CD14-positive monocyte (primary cell): Measurements from ENCODE around the gene CSF3. TPM values are rescaled to one million over a fixed set of nuclear protein-coding genes. Genes with fewer than 3 reads are reported as not detected.

ENCODE experiments used
- DNase-seq, 3 donors: peaks; one replicate each; pipeline ENCODE4 v3.0.0-alpha.2; 2011 to 2022
- H2AFZ ChIP-seq: 2 replicates; pipeline ENCODE4 v1.6.0; 2012; ENCODE audit warnings: mild to moderate bottlenecking, low read depth, low read length, inconsistent platforms; ENCODE audit not compliant: insufficient read depth, poor library complexity, severe bottlenecking
- H3K27ac ChIP-seq, 2 donors: 1 replicate in 1 of 2; 2 replicates in 1 of 2; pipeline ENCODE4 v1.5.1; 2012 to 2013; ENCODE audit warnings: low read length in 2 of 2, control low read depth in 1 of 2, inconsistent platforms in 1 of 2, low read depth in 1 of 2, mild to moderate bottlenecking in 1 of 2
- H3K27me3 ChIP-seq, 2 donors: one replicate each; pipeline versions ENCODE4 v1.6.0 to v1.6.1; 2011 to 2013; ENCODE audit warnings: low read length in 2 of 2; ENCODE audit not compliant: control insufficient read depth in 2 of 2, insufficient read depth in 2 of 2
- H3K36me3 ChIP-seq, 2 donors: replicated peaks in 1 of 2; 1 replicate in 1 of 2; 2 replicates in 1 of 2; pipeline versions ENCODE4 v1.5.1 to v1.6.1; 2012 to 2013; ENCODE audit warnings: low read length in 2 of 2, control low read depth in 1 of 2, inconsistent platforms in 1 of 2, mild to moderate bottlenecking in 1 of 2; ENCODE audit not compliant: insufficient read depth in 2 of 2, control insufficient read depth in 1 of 2
- H3K4me1 ChIP-seq, 2 donors: 1 replicate in 1 of 2; 2 replicates in 1 of 2; pipeline versions ENCODE4 v1.5.1 to v1.6.1; 2012 to 2013; ENCODE audit warnings: low read length in 2 of 2, control low read depth in 1 of 2, inconsistent platforms in 1 of 2, mild to moderate bottlenecking in 1 of 2, moderate library complexity in 1 of 2; ENCODE audit not compliant: insufficient read depth in 2 of 2, control insufficient read depth in 1 of 2
- H3K4me2 ChIP-seq: replicated peaks from 2 replicates; pipeline ENCODE3; 2012; ENCODE audit warnings: low read length, moderate library complexity, mild to moderate bottlenecking; ENCODE audit not compliant: poor library complexity, severe bottlenecking; ENCODE audit errors: extremely low read depth
- H3K4me3 ChIP-seq, 3 experiments: fragments of 200-600 bp in 1 of 3; sonication (generic) in 1 of 3; replicated peaks in 1 of 3; 1 replicate in 2 of 3; 2 replicates in 1 of 3; pipeline ENCODE4 v1.5.1; 2011 to 2013; ENCODE audit warnings: low read length in 3 of 3, mild to moderate bottlenecking in 3 of 3, control low read depth in 2 of 3, low read depth in 2 of 3, inconsistent platforms in 1 of 3, moderate library complexity in 1 of 3
- H3K79me2 ChIP-seq: 2 replicates; pipeline ENCODE4 v1.6.0; 2012; ENCODE audit warnings: mild to moderate bottlenecking, control low read depth, inconsistent platforms, low read length, moderate library complexity; ENCODE audit not compliant: insufficient read depth
- H3K9ac ChIP-seq: 2 replicates; pipeline ENCODE4 v1.6.0; 2017; ENCODE audit warnings: low read length, mild to moderate bottlenecking; ENCODE audit not compliant: insufficient read depth, poor library complexity, severe bottlenecking
- H3K9me3 ChIP-seq, 2 donors: replicated peaks in 1 of 2; 1 replicate in 1 of 2; 2 replicates in 1 of 2; pipeline versions ENCODE4 v1.5.1 to v1.6.1; 2012 to 2013; ENCODE audit warnings: low read length in 2 of 2, control low read depth in 1 of 2; ENCODE audit not compliant: control insufficient read depth in 1 of 2, insufficient read depth in 1 of 2
- H4K20me1 ChIP-seq: 2 replicates; pipeline ENCODE4 v1.6.0; 2012; ENCODE audit warnings: mild to moderate bottlenecking, low read length, control low read depth, moderate library complexity; ENCODE audit not compliant: insufficient read depth
- H3K27ac Mint-ChIP-seq, 7 donors: one replicate each; pipeline ENCODE4 v1.8.0; 2020; ENCODE audit warnings: mild to moderate bottlenecking in 7 of 7, mixed read lengths in 7 of 7, moderate library complexity in 6 of 7, inconsistent platforms in 2 of 7
- H3K27me3 Mint-ChIP-seq, 3 donors: one replicate each; pipeline ENCODE4 v1.8.0; 2021 to 2022; ENCODE audit warnings: low read depth in 3 of 3, mild to moderate bottlenecking in 3 of 3, mixed read lengths in 3 of 3, moderate library complexity in 3 of 3, inconsistent platforms in 1 of 3
- H3K36me3 Mint-ChIP-seq, 2 donors: one replicate each; pipeline ENCODE4 v1.8.0; 2020; ENCODE audit warnings: mixed read lengths in 2 of 2, inconsistent platforms in 1 of 2, mild to moderate bottlenecking in 1 of 2
- H3K4me1 Mint-ChIP-seq: one replicate; pipeline ENCODE4 v1.8.0; 2020; ENCODE audit warnings: mild to moderate bottlenecking, mixed read lengths
- H3K4me3 Mint-ChIP-seq, 2 donors: one replicate each; pipeline ENCODE4 v1.8.0; 2020; ENCODE audit warnings: mild to moderate bottlenecking in 2 of 2, mixed read lengths in 2 of 2, moderate library complexity in 1 of 2
- H3K9me3 Mint-ChIP-seq, 7 donors: one replicate each; pipeline ENCODE4 v1.8.0; 2020 to 2022; ENCODE audit warnings: mixed read lengths in 7 of 7, mild to moderate bottlenecking in 6 of 7, moderate library complexity in 6 of 7, inconsistent platforms in 2 of 7
- WGBS: methylation state at CpG from one replicate; pipeline ENCODE4 v1.1.5; 2013; ENCODE audit warnings: missing lambda C conversion rate; ENCODE audit not compliant: insufficient coverage; 5-methylcytosine and 5-hydroxymethylcytosine counted together
- intact Hi-C, 2 donors: fragments of 100-400 bp; cut with micrococcal nuclease; formaldehyde crosslinking; loops; one replicate each; pipeline versions ENCODE4 v1.15.0 to v1.15.1; 2023
- polyA plus RNA-seq, 3 donors: library from polyadenylated mRNA; depleted of rRNA in 1 of 3; unstranded in 2 of 3; stranded (reverse) in 1 of 3; fragments of 300-500 nt in 2 of 3; fragments of >200 nt in 1 of 3; fragmentation: Illumina TruSeq in 2 of 3; gene quantifications; 1 replicate in 2 of 3; 2 replicates in 1 of 3; pipeline ENCODE4 v1.2.3, GENCODE V29; 2012 to 2021
- TF ChIP-seq, protein P1 (sequence below): fragments of 200-600 bp; IDR thresholded peaks from one replicate; pipeline ENCODE4 v1.8.0; 2022; ENCODE audit warnings: antibody characterized with exemption, mild to moderate bottlenecking

Gene CSF3
- polyA plus RNA-seq, 3 donors: not detected

- no peaks in the 10 kb centered on the region for H3K9me3 ChIP-seq
- H3K79me2 ChIP-seq: peaks cover 74% of the 10 kb centered on the region
- H3K4me3 Mint-ChIP-seq: peak overlapping the region; percentile 20 to 56
- intact Hi-C loops: loop anchor here (5.0 kb wide), 3 partner anchors 32 to 102 kb away; no protein-coding TSS in a partner anchor
- H3K9ac ChIP-seq: no peak overlapping the region
- no peak overlapping the region for H3K4me3 ChIP-seq
- H3K4me2 ChIP-seq: peak overlapping the region; percentile 20
- no peak overlapping the region for H2AFZ ChIP-seq
- H3K36me3 ChIP-seq: no peaks in the 10 kb centered on the region
- H3K9me3 Mint-ChIP-seq: peaks cover 0 to 2% (median 0%) of the 10 kb centered on the region in 7 donors
- peaks cover 0 to 4% of the 10 kb centered on the region in 2 donors for H3K27me3 ChIP-seq
- H3K27ac Mint-ChIP-seq: peak overlapping the region in 3 of 7 donors; percentile 50 to 52 (median 52)
- no peak overlapping the region for H3K27ac ChIP-seq
- H3K36me3 Mint-ChIP-seq: peaks cover 4 to 6% of the 10 kb centered on the region in 2 donors
- peaks cover 6 to 11% (median 10%) of the 10 kb centered on the region in 3 donors for H3K27me3 Mint-ChIP-seq
- TF ChIP-seq, protein P1, sequence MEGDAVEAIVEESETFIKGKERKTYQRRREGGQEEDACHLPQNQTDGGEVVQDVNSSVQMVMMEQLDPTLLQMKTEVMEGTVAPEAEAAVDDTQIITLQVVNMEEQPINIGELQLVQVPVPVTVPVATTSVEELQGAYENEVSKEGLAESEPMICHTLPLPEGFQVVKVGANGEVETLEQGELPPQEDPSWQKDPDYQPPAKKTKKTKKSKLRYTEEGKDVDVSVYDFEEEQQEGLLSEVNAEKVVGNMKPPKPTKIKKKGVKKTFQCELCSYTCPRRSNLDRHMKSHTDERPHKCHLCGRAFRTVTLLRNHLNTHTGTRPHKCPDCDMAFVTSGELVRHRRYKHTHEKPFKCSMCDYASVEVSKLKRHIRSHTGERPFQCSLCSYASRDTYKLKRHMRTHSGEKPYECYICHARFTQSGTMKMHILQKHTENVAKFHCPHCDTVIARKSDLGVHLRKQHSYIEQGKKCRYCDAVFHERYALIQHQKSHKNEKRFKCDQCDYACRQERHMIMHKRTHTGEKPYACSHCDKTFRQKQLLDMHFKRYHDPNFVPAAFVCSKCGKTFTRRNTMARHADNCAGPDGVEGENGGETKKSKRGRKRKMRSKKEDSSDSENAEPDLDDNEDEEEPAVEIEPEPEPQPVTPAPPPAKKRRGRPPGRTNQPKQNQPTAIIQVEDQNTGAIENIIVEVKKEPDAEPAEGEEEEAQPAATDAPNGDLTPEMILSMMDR: no peak
- WGBS: no CpG with 5 or more reads among the region's 10 CpGs
- peaks cover 62% of the 10 kb centered on the region for H4K20me1 ChIP-seq
- no peak for DNase-seq
- H3K4me1 Mint-ChIP-seq: peaks cover 66% of the 10 kb centered on the region
- peaks cover 48 to 62% of the 10 kb centered on the region in 2 donors for H3K4me1 ChIP-seq
Measured at GRCh38 chr17:40064971-40065768, 49.9 kb downstream of the CSF3 start.

DNA sequence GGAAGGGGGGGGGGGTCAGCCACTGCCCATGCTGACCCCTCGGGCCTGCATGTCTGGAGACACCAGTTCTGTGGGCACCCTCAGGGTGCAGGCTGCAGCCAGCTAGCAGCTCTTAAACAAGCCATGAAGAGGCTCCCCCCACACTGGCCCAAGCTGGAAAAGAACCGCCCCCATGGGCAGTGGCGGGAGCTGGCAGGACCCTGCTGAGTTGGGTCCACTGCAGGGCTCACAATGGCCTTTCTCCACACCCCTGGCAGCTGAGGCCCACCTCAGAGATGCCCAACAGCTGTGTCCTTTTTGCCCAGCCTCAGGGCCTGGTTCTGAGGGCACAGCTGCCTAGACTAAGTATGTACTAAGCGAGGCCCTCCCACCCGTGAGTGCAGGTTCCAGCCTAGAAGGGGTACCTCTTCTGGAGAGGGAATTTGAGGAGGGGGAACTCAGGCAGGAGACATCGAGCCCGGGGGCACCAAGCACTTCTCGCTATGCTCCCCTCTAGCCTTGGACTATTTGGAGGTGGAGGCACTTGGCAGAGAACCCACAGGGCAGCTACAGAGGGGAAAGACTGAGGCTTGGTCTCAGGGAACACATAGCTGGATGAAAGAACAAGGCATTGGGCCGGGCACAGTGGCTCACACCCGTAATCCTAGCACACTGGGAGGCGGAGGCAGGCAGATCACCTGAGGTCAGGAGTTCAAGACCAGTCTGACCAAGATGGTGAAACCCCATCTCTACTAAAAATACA, 50.7 kb downstream of the CSF3 start:
- DNase-seq: no peak
- Histone ChIP-seq H3K27me3 (peaks cover 0 to 4% of the 10 kb centered on the region in 2 donors), H3K9ac (no peak overlapping the region), H3K36me3 (no peaks in the 10 kb centered on the region), H3K4me2 (no peak overlapping the region), H3K4me1 (peaks cover 56 to 69% of the 10 kb centered on the region in 2 donors), H2AFZ (no peak overlapping the region), H3K79me2 (peaks cover 82% of the 10 kb centered on the region), H3K27ac (no peak overlapping the region), H3K4me3 (no peak overlapping the region), H3K9me3 (no peaks in the 10 kb centered on the region), H4K20me1 (peaks cover 69% of the 10 kb centered on the region)
- peak overlapping the region in 1 of 7 donors; percentile 35 for H3K27ac Mint-ChIP-seq
- peaks cover 74% of the 10 kb centered on the region for H3K4me1 Mint-ChIP-seq
- H3K27me3 Mint-ChIP-seq: peaks cover 4 to 11% (median 10%) of the 10 kb centered on the region in 3 donors
- H3K4me3 Mint-ChIP-seq: no peak overlapping the region
- H3K9me3 Mint-ChIP-seq: peaks cover 0 to 2% (median 0%) of the 10 kb centered on the region in 7 donors
- intact Hi-C loops: no loop called here
- 79% methylated on average over 8 of the region's 11 CpGs for WGBS
- H3K36me3 Mint-ChIP-seq: peaks cover 4 to 6% of the 10 kb centered on the region in 2 donors
- TF ChIP-seq, protein P1: no peak
